HG03280 (cell line): Measurements from ENCODE around the gene EYA2.

Source experiments
- ATAC-seq: cut with Tn5 transposase; IDR thresholded peaks from one replicate; pipeline ENCODE4 v1.9.1; 2021; ENCODE audit warnings: mild to moderate bottlenecking, moderate library complexity; ENCODE audit not compliant: unreplicated experiment

Gene EYA2

GRCh38 chr20:46977204-46977603 lies 82.6 kb downstream of the EYA2 start:
- ATAC-seq: no peak

GRCh38 chr20:46977909-46978588 lies 83.4 kb downstream of the EYA2 start:
- no peak for ATAC-seq

DNA sequence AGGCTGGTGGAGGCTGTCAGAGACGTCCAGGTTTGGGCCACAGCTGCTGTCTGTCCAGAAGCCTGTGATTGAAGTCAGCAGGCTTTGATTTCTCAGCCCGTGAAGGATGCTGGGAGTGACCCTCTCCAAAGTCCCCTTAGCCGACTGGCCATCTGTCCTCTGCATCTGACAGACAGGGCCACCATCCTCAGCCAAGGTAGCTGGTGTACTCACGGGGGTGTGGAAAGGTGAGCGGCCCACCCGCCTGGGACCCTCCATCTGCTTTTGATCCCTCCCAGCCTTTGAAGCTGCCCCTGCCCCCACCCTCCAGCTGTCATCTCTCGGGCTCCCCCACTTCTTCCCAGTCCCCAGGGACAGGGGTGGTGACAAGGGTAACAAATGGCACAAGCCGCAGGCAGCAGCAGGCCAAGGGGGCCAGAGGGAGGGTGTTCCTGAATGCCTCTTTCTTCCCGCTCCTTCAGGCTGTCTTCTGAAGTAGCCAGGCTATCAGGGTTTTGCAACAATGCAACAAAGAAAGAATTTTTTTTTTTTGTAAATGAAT lies 84.4 kb downstream of the EYA2 start:
- ATAC-seq: no peak

DNA sequence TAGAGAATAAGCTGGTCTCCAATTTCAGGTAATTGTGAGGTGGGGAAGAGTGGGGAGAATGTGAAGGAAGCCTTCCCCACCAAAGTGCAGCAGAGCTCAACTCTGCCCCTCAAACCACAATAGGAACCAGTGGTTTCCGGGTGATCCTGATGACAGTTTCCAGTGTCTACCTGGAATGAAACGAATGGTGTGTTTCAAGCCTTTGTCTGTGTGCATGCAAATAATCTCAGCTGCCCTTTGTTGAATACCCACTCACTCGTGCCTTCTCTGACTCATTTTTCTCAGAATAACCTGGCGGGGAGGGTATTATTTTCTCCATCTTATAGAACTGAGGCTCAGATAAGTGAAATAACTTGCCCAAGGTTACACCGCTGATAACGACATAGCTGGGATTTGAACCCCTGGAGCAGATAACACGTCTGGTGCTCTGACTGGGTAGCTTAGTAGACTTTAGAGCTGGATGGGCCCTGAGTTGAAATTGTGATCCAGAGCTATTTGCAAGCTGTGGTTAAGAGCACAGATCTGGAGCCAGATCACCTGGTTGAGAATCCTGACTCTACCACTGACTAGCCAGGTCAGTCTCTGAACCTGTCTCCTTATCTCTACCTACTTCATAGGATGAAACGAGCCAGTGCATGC lies 85.1 kb downstream of the EYA2 start:
- no peak for ATAC-seq

DNA sequence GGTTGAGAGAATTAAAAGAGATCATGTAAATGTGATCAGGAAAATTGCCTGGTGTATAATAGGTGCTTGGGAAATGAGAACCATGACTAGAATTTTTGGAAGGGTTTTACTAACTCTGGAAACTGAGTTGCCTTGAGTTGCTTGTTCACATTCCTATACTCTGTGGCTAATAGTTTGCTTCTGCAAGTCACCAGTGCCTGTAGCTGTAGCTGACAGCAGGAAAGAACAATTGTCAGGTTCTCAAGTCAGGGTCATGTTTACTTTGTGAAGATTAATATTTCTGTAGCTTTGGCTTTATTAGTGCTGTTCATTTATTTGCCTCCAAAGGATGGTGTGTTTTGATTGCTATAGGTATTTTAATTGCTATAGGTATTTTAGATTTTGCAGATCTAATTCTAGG lies 86.5 kb downstream of the EYA2 start:
- no peak for ATAC-seq

GRCh38 chr20:46983466-46983865 lies 88.8 kb downstream of the EYA2 start:
- no peak for ATAC-seq

- no peak for ATAC-seq
Observed at GRCh38 chr20:46984405-46984804, 89.8 kb downstream of the EYA2 start.

- no peak for ATAC-seq
Observed at GRCh38 chr20:46985250-46985649, 90.6 kb downstream of the EYA2 start.

DNA sequence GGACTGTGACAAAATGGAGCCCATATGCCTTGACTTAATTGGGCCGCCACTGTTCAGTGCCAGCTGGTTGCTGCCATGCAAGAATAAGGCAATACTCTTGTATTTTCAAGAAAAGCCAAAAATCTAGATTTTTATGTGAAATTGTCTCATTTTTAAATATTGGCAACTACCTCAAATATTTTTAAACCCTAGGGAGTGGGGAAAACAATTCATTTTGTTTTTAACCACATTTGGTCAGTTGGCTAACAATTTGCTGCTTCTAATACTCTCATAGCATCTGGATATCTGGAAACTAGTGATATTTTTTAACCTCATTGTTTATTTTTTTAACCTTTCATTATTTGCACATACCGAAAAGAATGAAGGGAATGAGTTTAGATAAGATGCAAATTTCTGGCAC lies 91.0 kb downstream of the EYA2 start:
- ATAC-seq: no peak

- ATAC-seq: no peak
Observed at GRCh38 chr20:46987001-46987400, 92.4 kb downstream of the EYA2 start.

DNA sequence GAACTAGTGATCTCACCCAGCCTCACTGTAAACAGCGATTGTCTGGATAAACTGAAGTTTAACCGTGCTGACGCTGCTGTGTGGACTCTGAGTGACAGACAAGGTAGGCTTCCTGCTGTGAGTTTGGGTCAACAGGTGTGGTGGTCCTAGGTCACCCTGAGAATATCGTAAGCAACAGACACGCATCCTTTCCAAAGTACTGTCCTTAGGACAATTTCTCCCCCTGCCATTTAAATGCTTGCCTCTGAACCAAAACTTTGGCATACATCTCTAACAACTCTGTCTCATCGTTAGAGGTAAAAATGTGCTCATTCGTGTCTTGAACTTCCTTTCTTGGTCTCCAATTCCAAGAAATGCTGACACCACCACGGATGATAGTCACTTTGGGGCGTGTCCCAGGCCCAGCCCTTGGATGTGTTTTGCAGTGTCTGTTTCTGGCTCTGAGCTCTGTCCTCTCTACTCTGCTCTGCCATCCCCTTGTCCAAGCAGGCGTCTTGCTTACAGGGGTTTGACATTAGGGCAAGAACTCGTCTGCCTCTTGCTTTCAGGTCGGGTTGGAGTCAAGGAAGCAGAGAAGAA lies 95.5 kb downstream of the EYA2 start:
- no peak for ATAC-seq

GRCh38 chr20:46990596-46991104 lies 96.0 kb downstream of the EYA2 start:
- ATAC-seq: no peak

DNA sequence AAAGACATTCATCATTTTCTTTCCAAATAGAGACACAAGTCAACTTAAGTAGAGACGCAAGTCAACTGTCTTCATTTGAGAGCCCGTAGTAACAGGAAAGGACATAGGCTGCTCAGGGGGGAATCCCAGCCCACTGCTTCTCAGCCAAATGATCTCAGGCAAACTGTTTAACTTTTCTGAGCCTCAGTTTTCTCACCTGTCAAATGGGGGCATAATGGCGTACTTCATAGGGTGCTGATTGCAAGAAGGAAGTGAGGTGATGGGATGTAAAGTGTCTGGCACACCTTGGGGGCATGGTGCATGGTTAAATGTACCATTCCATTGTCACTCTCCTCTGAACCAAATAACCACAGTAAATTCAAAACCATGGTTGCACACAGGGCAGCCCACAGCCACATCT lies 96.5 kb downstream of the EYA2 start:
- no peak for ATAC-seq

GRCh38 chr20:46991880-46992639 lies 97.4 kb downstream of the EYA2 start:
- no peak for ATAC-seq

DNA sequence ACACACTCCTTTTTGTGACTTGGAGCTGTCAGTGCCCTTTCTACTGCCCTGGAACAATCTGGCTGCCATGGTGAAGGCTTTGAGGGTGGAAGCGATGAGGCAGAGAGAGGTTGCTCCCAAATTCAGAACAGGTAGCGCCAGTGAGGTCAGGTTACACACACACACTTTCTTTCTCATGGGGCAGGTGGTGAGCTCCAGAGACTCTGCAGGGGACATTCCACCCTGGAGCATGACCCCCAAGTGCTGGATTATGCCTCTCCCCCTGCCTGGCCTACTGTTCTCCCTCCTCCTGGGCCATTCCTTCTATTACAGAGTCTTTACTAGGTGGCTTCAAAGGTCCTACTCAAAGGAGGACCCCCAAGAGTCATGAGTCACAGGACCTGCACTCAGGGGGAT lies 98.0 kb downstream of the EYA2 start:
- no peak for ATAC-seq

DNA sequence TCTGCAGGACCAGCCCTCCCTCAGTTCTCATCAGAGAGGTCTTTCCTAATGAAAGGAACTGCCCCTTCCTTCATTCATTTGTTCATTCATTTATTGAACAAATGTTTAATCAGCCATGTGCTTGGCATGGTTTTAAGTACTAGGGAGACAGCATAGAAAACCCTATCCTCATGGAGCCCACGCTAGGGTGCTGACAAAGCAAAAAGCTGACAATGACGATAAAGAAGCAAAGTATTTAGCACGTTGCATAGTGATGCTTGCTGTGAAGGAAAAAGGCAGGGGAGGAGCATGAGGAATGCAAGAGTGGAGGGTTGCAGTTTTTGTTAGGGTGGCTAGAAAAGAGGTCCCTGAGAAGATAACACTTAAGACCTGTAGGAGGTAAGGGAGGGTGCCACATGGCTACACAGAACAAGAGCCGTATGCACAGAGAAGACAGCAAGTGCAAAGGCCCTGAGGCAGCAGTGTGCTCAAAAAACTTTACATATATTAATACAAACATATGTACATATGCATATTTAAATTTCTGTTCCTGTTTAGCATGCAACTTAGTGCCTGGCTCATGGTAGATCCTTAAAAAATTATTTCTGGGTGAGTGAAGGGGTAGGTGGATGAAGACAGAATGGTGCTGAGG lies 98.9 kb downstream of the EYA2 start:
- ATAC-seq: no peak

- ATAC-seq: peak; percentile 92
Observed at GRCh38 chr20:46994341-46994740, 99.7 kb downstream of the EYA2 start.

GRCh38 chr20:46995561-46996142 lies 101.0 kb downstream of the EYA2 start:
- no peak for ATAC-seq

GRCh38 chr20:46997187-46997586 lies 102.5 kb downstream of the EYA2 start:
- ATAC-seq: no peak

DNA sequence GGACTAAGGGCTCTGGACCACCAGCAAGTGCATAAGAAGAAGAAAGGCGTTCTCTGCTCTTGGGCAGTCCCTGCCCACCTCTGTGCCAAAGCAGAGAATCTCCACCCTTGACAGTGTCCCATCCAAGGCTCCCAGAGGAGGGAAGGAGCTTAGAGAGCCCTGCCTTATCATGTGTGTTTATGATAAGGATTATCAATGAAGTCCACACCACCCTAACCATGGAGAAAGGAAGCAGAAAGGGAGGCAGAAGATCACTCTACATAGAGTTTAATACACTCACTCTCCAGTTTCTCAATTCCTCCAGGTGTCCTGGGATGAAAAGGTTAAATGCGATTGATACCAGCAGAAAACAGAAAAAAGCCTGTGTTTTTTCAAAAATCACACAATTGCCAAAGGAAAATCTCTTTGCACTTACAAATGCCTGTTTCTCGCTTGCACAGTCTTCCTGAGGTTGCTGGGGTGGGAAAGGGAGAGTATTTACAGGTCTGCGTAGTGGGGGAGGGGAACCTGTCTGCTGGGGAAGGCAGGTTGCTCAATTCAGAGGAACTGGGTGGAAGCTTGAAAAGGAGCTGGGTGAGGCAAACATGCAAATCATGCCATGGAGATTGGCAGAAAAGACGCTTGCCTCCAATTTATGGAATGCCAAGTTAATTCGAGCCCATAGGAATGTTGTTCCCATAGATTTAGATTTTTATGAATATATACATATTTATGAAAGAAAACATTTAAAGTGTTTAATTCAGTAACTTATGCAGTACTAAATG lies 104.0 kb downstream of the EYA2 start:
- ATAC-seq: no peak
